K562 (cell line): ENCODE measurements around the gene APBA2. TPM values are rescaled to one million over a fixed set of nuclear protein-coding genes. Genes with fewer than 3 reads are reported as not detected.

ENCODE experiments used
- ATAC-seq: fragments of 200-7000 bp; cut with Tn5 transposase; 3 replicates; pipeline ENCODE4 v1.9.1; 2020; ENCODE audit warnings: moderate library complexity
- BruUV-seq: library from RNA; stranded (reverse); fragments of 400-500 nt; replicated peaks from 2 replicates; lab custom pipeline; 2021; lab: Mats Ljungman, UMichigan
- CTCF ChIA-PET: fragments of 300-600 bp; formaldehyde crosslinking; extraction: SDS; loops from one replicate; lab custom pipeline; 2021; ENCODE audit warnings: low intra/inter-chr PET ratio; lab: Yijun Ruan, JAX
- POLR2A ChIA-PET: fragments of 300-600, 350-650 bp; sonication (Branson Sonifier 250); formaldehyde crosslinking; extraction: SDS; loops from one replicate; lab custom pipeline; 2021; ENCODE audit warnings: antibody characterized with exemption, inconsistent platforms; lab: Yijun Ruan, JAX
- DNase-seq, 4 experiments: peaks; one replicate each; pipeline versions ENCODE4 v3.0.0 to v3.0.0-alpha.2; 2011 to 2018; ENCODE audit warnings: low spot score in 3 of 4, mixed read lengths in 3 of 4; ENCODE audit errors: extremely low read depth in 1 of 4
- FAIRE-seq: peaks from 2 replicates; lab custom pipeline; 2011; peaks lifted over from hg19 to GRCh38; lab: Jason Lieb, UNC
- H2AFZ ChIP-seq: 2 replicates; pipeline ENCODE4 v1.6.0; 2011; ENCODE audit warnings: low read depth, low read length, control low read depth, inconsistent platforms
- H3K27ac ChIP-seq: fragments of 200-600 bp; 3 replicates; pipeline ENCODE4 v1.8.0; 2011; ENCODE audit warnings: low read depth, mild to moderate bottlenecking, control low read depth, inconsistent platforms, low read length, moderate library complexity, mixed read lengths; ENCODE audit errors: extremely low read depth
- H3K27me3 ChIP-seq, 2 experiments: fragments of 300-600 bp in 1 of 2; 2 replicates in 1 of 2; 3 replicates in 1 of 2; pipeline versions ENCODE4 v1.6.0 to v1.8.0; 2011; ENCODE audit warnings: inconsistent platforms in 2 of 2, low read length in 2 of 2, mild to moderate bottlenecking in 1 of 2, mixed read lengths in 1 of 2, moderate library complexity in 1 of 2; ENCODE audit not compliant: control insufficient read depth in 2 of 2, insufficient read depth in 2 of 2
- H3K36me3 ChIP-seq: fragments of 300-600 bp; 3 replicates; pipeline ENCODE4 v1.8.0; 2011; ENCODE audit warnings: mild to moderate bottlenecking, low read length, inconsistent platforms; ENCODE audit not compliant: control insufficient read depth, insufficient read depth
- H3K4me1 ChIP-seq, 2 experiments: fragments of 200-600 bp in 1 of 2; replicated peaks in 1 of 2; 2 replicates in 1 of 2; 3 replicates in 1 of 2; pipeline versions ENCODE4 v1.5.1 to v1.8.0; 2011; ENCODE audit warnings: inconsistent platforms in 2 of 2, low read length in 2 of 2, mild to moderate bottlenecking in 1 of 2, mixed read lengths in 1 of 2, moderate library complexity in 1 of 2; ENCODE audit not compliant: control insufficient read depth in 2 of 2, insufficient read depth in 2 of 2
- H3K4me2 ChIP-seq: 2 replicates; pipeline ENCODE4 v1.6.1; 2011; ENCODE audit warnings: low read length, control low read depth, inconsistent platforms, mixed read lengths; ENCODE audit not compliant: insufficient read depth
- H3K4me3 ChIP-seq: fragments of 200-600 bp; sonication (generic), shearing (Covaris generic); 2 replicates; pipeline ENCODE4 v1.5.1; 2016; ENCODE audit warnings: control low read depth, inconsistent platforms
- H3K79me2 ChIP-seq: fragments of 200-600 bp; 3 replicates; pipeline ENCODE4 v1.8.0; 2011; ENCODE audit warnings: low read length, inconsistent platforms; ENCODE audit not compliant: control insufficient read depth, insufficient read depth
- H3K9ac ChIP-seq, 2 experiments: 2 replicates each; pipeline versions ENCODE4 v1.6.0 to v1.6.1; 2011; ENCODE audit warnings: low read depth in 2 of 2, low read length in 2 of 2, control low read depth in 1 of 2, inconsistent platforms in 1 of 2, mild to moderate bottlenecking in 1 of 2, mixed read lengths in 1 of 2; ENCODE audit not compliant: insufficient read depth in 1 of 2
- H3K9me1 ChIP-seq: one replicate; pipeline ENCODE4 v1.6.0; 2011; ENCODE audit warnings: inconsistent platforms, mild to moderate bottlenecking, low read length, moderate library complexity; ENCODE audit not compliant: control insufficient read depth, insufficient read depth
- H3K9me3 ChIP-seq: replicated peaks from 2 replicates; pipeline ENCODE4 v1.5.1; 2011; ENCODE audit warnings: low read depth, low read length, inconsistent platforms; ENCODE audit not compliant: control insufficient read depth, insufficient read depth
- H4K20me1 ChIP-seq: replicated peaks from 2 replicates; pipeline ENCODE4 v1.6.1; 2011; ENCODE audit warnings: low read length, inconsistent platforms, mixed read lengths; ENCODE audit not compliant: control insufficient read depth, insufficient read depth
- CHCHD3 ChIP-seq: fragments of 250-450 bp; sonication (Bioruptor Pico); IDR thresholded peaks from 2 replicates; pipeline ENCODE4 v2.1.2; 2022; ENCODE audit warnings: mild to moderate bottlenecking
- HIVEP1 ChIP-seq: fragments of 250-450 bp; sonication (Bioruptor Pico); IDR thresholded peaks from 2 replicates; pipeline ENCODE4 v1.4.0; 2020; ENCODE audit warnings: mild to moderate bottlenecking
- HLTF ChIP-seq: fragments of 450-650 bp; IDR thresholded peaks from 2 replicates; pipeline ENCODE4 v1.6.1; 2016
- HMG20B ChIP-seq: fragments of 250-450 bp; sonication (Bioruptor Pico); IDR thresholded peaks from 2 replicates; pipeline ENCODE4 v1.5.0; 2021; ENCODE audit warnings: mild to moderate bottlenecking
- MAFG ChIP-seq: fragments of 450-650 bp; conservative IDR thresholded peaks from 2 replicates; pipeline ENCODE4 v1.6.1; 2016; ENCODE audit warnings: missing genetic modification characterization, missing compliant biosample characterization
- MED1 ChIP-seq: sonication (generic); formaldehyde crosslinking; IDR thresholded peaks from 2 replicates; pipeline ENCODE4 v1.8.1; 2023; ENCODE audit warnings: missing genetic modification reagents, borderline replicate concordance
- PML ChIP-seq: IDR thresholded peaks from 2 replicates; pipeline ENCODE4 v1.6.1; 2012; ENCODE audit warnings: low read length, inconsistent platforms
- SP1 ChIP-seq: sonication (generic); formaldehyde crosslinking; IDR thresholded peaks from 2 replicates; pipeline ENCODE4 v1.8.1; 2022; ENCODE audit warnings: mild to moderate bottlenecking, missing genetic modification reagents
- TCF7 ChIP-seq: sonication (generic); IDR thresholded peaks from 2 replicates; pipeline ENCODE4 v1.6.1; 2016; ENCODE audit warnings: antibody characterized with exemption, borderline replicate concordance
- TEAD2 ChIP-seq: fragments of 450-650 bp; IDR thresholded peaks from 2 replicates; pipeline ENCODE4 v1.6.1; 2016; ENCODE audit warnings: missing genetic modification characterization, control low read depth, missing compliant biosample characterization
- ZNF140 ChIP-seq: fragments of 250-450 bp; sonication (Bioruptor Pico); IDR thresholded peaks from 2 replicates; pipeline ENCODE4 v1.8.0; 2021; ENCODE audit warnings: moderate library complexity, mild to moderate bottlenecking, inconsistent platforms
- ZNF41 ChIP-seq: fragments of 250-450 bp; sonication (Bioruptor Pico); conservative IDR thresholded peaks from 2 replicates; pipeline ENCODE4 v1.4.0; 2020; ENCODE audit warnings: mild to moderate bottlenecking
- ZNF589 ChIP-seq: fragments of 200-800 bp; sonication (Bioruptor generic); IDR thresholded peaks from 2 replicates; pipeline ENCODE4 v1.6.1; 2016; ENCODE audit warnings: low read depth, missing genetic modification characterization, missing compliant biosample characterization
- WGBS: fragments of 100-300 bp; shearing (Covaris generic); methylation state at CpG from one replicate; pipeline ENCODE4 v1.1.6; 2016; ENCODE audit warnings: low coverage, mixed read lengths; ENCODE audit not compliant: insufficient coverage; ENCODE audit errors: missing lambda C conversion rate; 5-methylcytosine and 5-hydroxymethylcytosine counted together
- in situ Hi-C: fragments of 300-500 bp; cut with MboI; formaldehyde crosslinking; loops from 4 replicates; pipeline ENCODE4 v1.15.0; 2018; ENCODE audit warnings: inconsistent platforms, mixed read lengths
- intact Hi-C: fragments of 100-400 bp; cut with micrococcal nuclease; formaldehyde crosslinking; loops from 2 replicates; pipeline ENCODE4 v1.14.2; 2022
- polyA plus RNA-seq, 8 experiments: library from polyadenylated mRNA; depleted of rRNA in 4 of 8; stranded (reverse) in 5 of 8; unstranded in 3 of 8; fragments of >200 nt; fragmentation: Nextera tagmentation in 2 of 8; fragmentation: Illumina TruSeq in 1 of 8; extraction: Ambion mirVana in 2 of 8; extraction: Trizol in 1 of 8; gene quantifications; 2 replicates each; pipeline versions ENCODE4 v1.2.1 to v1.2.3, GENCODE V29; 2011 to 2014; ENCODE audit warnings: inconsistent platforms in 1 of 8, missing spikeins in 1 of 8
- total RNA-seq, 7 experiments: library from RNA; depleted of rRNA in 6 of 7; stranded (reverse); fragments of >200 nt in 6 of 7; fragmentation: Illumina TruSeq in 2 of 7; extraction: Trizol in 2 of 7; gene quantifications; 2 replicates each; pipeline versions ENCODE4 v1.2.1 to v1.2.3, GENCODE V29; 2011 to 2021; ENCODE audit warnings: low replicate concordance in 1 of 7
- TF ChIP-seq, protein P1 (sequence below), 2 experiments: fragments of 450-650 bp; IDR thresholded peaks; 2 replicates each; pipeline ENCODE4 v1.6.1; 2016
- TF ChIP-seq, protein P2 (sequence below), 2 experiments: IDR thresholded peaks; 2 replicates each; pipeline ENCODE4 v1.6.1; 2012; ENCODE audit warnings: improper control_type of control experiment in 2 of 2, low read depth in 2 of 2, low read length in 2 of 2, borderline replicate concordance in 1 of 2

Gene APBA2
- total and polyA plus RNA-seq, 9 of the 15 experiments (the other 6 are each of a cell fraction or from before 2014, with no cell fraction given): 0.24 to 40.9 (median 25.2) TPM

DNA sequence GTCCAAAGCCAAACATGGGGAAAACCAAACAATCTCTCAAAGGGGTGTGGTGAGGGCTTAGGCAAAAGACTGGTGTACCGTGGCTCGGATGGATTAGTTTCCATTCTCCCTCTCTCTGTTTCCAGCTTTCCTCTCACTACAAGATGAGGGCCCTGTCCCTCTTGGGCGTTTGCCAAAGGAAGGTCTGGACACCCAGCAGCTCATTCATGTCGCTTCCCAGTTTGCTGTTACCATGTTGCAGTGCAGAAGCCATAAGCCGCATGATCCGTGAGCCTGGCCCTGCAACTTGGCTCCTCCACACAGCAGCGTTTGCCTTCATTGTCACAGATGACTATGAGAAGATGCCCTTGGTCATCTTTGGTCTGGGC lies 92.2 kb downstream of the APBA2 start:
- Histone ChIP-seq H2AFZ (no peak overlapping the region), H3K9ac (no peak overlapping the region), H3K9me1 (no peaks in the 10 kb centered on the region), H3K27me3 (no peaks in the 10 kb centered on the region), H3K4me1 (peaks cover 3 to 5% of the 10 kb centered on the region in 2 experiments; a peak in 4 of 5 replicates), H3K27ac (no peak overlapping the region), H3K79me2 (no peaks in the 10 kb centered on the region; the same call in 2 of the 3 replicates), H4K20me1 (peaks cover 4% of the 10 kb centered on the region; the same call in 1 of the 2 replicates), H3K36me3 (no peaks in the 10 kb centered on the region), H3K4me3 (no peak overlapping the region), H3K9me3 (no peaks in the 10 kb centered on the region), H3K4me2 (no peak overlapping the region)
- intact Hi-C loops: no loop called here
- in situ Hi-C loops: no loop called here
- DNase-seq (no peak), ATAC-seq (no peak), FAIRE-seq (no peak)
- BruUV-seq: no TSS peak
- no peak for TF ChIP-seq ZNF41 (CRISPR knock-in tag)
- no peak for TF ChIP-seq ZNF589 (CRISPR knock-in tag)
- no peak for TF ChIP-seq SP1 (CRISPR knock-in tag)
- TF ChIP-seq CHCHD3 (CRISPR knock-in tag): no peak
- POLR2A ChIA-PET: no interaction called here
- CTCF ChIA-PET: no interaction called here
- whole genome bisulfite sequencing: 65% methylated on average over 7 of the region's 7 CpGs

DNA sequence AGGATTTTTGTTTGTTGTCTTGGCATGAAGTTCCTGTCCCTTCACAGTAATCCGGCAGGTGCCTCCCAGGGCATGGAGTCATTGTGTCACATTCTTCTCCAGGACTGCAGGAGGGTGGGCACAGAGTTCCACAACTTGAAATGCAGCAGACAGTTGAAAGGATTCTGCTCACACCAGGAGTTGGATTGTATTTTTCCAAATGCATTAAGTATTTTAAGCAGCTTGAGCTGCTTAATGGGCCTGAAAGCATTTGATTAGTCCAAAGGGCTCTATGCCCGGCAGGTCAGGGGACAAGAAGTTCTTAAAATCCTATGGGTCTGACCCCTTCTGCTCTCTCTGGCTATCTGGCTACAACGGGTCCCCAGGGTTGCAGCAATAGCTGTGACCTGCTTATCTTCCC lies 92.9 kb downstream of the APBA2 start:
- ChIA-PET CTCF (no interaction called here), POLR2A (no interaction called here)
- in situ Hi-C loops (no loop called here), intact Hi-C loops (no loop called here)
- Histone ChIP-seq H3K79me2 (no peaks in the 10 kb centered on the region; the same call in 2 of the 3 replicates), H3K36me3 (no peaks in the 10 kb centered on the region), H2AFZ (no peak overlapping the region), H3K9me1 (no peaks in the 10 kb centered on the region), H3K4me3 (no peak overlapping the region), H3K4me1 (peaks cover 3 to 8% of the 10 kb centered on the region in 2 experiments; a peak in 4 of 5 replicates), H3K27ac (no peak overlapping the region), H3K9me3 (no peaks in the 10 kb centered on the region), H3K27me3 (no peaks in the 10 kb centered on the region), H3K4me2 (no peak overlapping the region), H3K9ac (no peak overlapping the region), H4K20me1 (peaks cover 11% of the 10 kb centered on the region; the same call in 1 of the 2 replicates)
- no peak for ATAC-seq
- no peak for DNase-seq
- no TSS peak for BruUV-seq
- WGBS: 54% methylated on average over 3 of the region's 3 CpGs
- FAIRE-seq: no peak
- no peak for TF ChIP-seq ZNF140 (CRISPR knock-in tag)
- no peak for TF ChIP-seq TEAD2 (tag)
- no peak for TF ChIP-seq PML
- no peak for TF ChIP-seq TCF7
- no peak for TF ChIP-seq HMG20B (CRISPR knock-in tag)
- no peak for TF ChIP-seq MED1 (CRISPR knock-in tag)
- TF ChIP-seq, protein P1, sequence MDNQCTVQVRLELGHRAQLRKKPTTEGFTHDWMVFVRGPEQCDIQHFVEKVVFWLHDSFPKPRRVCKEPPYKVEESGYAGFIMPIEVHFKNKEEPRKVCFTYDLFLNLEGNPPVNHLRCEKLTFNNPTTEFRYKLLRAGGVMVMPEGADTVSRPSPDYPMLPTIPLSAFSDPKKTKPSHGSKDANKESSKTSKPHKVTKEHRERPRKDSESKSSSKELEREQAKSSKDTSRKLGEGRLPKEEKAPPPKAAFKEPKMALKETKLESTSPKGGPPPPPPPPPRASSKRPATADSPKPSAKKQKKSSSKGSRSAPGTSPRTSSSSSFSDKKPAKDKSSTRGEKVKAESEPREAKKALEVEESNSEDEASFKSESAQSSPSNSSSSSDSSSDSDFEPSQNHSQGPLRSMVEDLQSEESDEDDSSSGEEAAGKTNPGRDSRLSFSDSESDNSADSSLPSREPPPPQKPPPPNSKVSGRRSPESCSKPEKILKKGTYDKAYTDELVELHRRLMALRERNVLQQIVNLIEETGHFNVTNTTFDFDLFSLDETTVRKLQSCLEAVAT (IDR thresholded peaks at IDR 0.05): no peak
- TF ChIP-seq HIVEP1: no peak
- TF ChIP-seq HLTF: no peak
- no peak for TF ChIP-seq MAFG (tag)
- TF ChIP-seq, protein P2, sequence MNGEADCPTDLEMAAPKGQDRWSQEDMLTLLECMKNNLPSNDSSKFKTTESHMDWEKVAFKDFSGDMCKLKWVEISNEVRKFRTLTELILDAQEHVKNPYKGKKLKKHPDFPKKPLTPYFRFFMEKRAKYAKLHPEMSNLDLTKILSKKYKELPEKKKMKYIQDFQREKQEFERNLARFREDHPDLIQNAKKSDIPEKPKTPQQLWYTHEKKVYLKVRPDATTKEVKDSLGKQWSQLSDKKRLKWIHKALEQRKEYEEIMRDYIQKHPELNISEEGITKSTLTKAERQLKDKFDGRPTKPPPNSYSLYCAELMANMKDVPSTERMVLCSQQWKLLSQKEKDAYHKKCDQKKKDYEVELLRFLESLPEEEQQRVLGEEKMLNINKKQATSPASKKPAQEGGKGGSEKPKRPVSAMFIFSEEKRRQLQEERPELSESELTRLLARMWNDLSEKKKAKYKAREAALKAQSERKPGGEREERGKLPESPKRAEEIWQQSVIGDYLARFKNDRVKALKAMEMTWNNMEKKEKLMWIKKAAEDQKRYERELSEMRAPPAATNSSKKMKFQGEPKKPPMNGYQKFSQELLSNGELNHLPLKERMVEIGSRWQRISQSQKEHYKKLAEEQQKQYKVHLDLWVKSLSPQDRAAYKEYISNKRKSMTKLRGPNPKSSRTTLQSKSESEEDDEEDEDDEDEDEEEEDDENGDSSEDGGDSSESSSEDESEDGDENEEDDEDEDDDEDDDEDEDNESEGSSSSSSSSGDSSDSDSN (IDR thresholded peaks at IDR 0.05; ENCODE audit: borderline replicate concordance in 1 of 2, low read depth in 2 of 2, low read length in 2 of 2): no peak
